Liver (tissue), 9 donors: ENCODE measurements around the gene NF2. TPM values are rescaled to one million over a fixed set of nuclear protein-coding genes. Genes with fewer than 3 reads are reported as not detected.

ENCODE experiments used
- DNase-seq: peaks from one replicate; pipeline ENCODE4 v3.0.0-alpha.2; 2017; ENCODE audit warnings: low spot score
- H3K27ac ChIP-seq, 2 donors: one replicate each; pipeline ENCODE4 v1.7.0; 2013; ENCODE audit warnings: inconsistent platforms in 2 of 2, low read length in 2 of 2, control low read depth in 1 of 2, low read depth in 1 of 2, mild to moderate bottlenecking in 1 of 2
- H3K27me3 ChIP-seq, 4 donors: one replicate each; pipeline versions ENCODE4 v1.6.1 to v1.7.0; 2013; ENCODE audit warnings: low read length in 3 of 4, inconsistent platforms in 1 of 4, mild to moderate bottlenecking in 1 of 4, moderate library complexity in 1 of 4; ENCODE audit not compliant: control insufficient read depth in 4 of 4, insufficient read depth in 4 of 4
- H3K36me3 ChIP-seq, 4 donors: one replicate each; pipeline versions ENCODE4 v1.6.1 to v1.7.0; 2013; ENCODE audit warnings: low read length in 3 of 4, mild to moderate bottlenecking in 3 of 4, low read depth in 1 of 4, moderate library complexity in 1 of 4; ENCODE audit not compliant: control insufficient read depth in 4 of 4, insufficient read depth in 3 of 4
- H3K4me1 ChIP-seq, 4 donors: one replicate each; pipeline versions ENCODE4 v1.6.1 to v1.7.0; 2013; ENCODE audit warnings: low read length in 3 of 4, mild to moderate bottlenecking in 3 of 4, moderate library complexity in 1 of 4; ENCODE audit not compliant: control insufficient read depth in 4 of 4, insufficient read depth in 4 of 4
- H3K4me3 ChIP-seq, 3 donors: one replicate each; pipeline versions ENCODE4 v1.6.1 to v1.7.0; 2013; ENCODE audit warnings: low read length in 3 of 3, control low read depth in 1 of 3, low read depth in 1 of 3, mild to moderate bottlenecking in 1 of 3
- H3K9ac ChIP-seq, 2 donors: one replicate each; pipeline ENCODE4 v1.7.0; 2013; ENCODE audit warnings: low read length in 2 of 2, mild to moderate bottlenecking in 2 of 2, moderate library complexity in 2 of 2, control low read depth in 1 of 2, low read depth in 1 of 2
- H3K9me3 ChIP-seq, 4 donors: one replicate each; pipeline versions ENCODE4 v1.6.1 to v1.7.0; 2013; ENCODE audit warnings: low read length in 3 of 4; ENCODE audit not compliant: control insufficient read depth in 4 of 4
- EGR1 ChIP-seq, 2 donors: IDR thresholded peaks; 2 replicates each; pipeline ENCODE4 v1.6.1; 2016 to 2018; ENCODE audit warnings: antibody characterized with exemption in 2 of 2, low read depth in 2 of 2
- FOXA1 ChIP-seq: IDR thresholded peaks from 2 replicates; pipeline ENCODE4 v1.6.1; 2016; ENCODE audit warnings: antibody characterized with exemption
- GABPA ChIP-seq, 2 donors: IDR thresholded peaks in 1 of 2; conservative IDR thresholded peaks in 1 of 2; 2 replicates each; pipeline ENCODE4 v1.6.1; 2016; ENCODE audit warnings: antibody characterized with exemption in 2 of 2, mild to moderate bottlenecking in 1 of 2, moderate library complexity in 1 of 2
- HNF4A ChIP-seq, 2 donors: conservative IDR thresholded peaks; 2 replicates each; pipeline ENCODE4 v1.6.1; 2016; ENCODE audit warnings: antibody characterized with exemption in 2 of 2, mild to moderate bottlenecking in 2 of 2
- HNF4G ChIP-seq: IDR thresholded peaks from 2 replicates; pipeline ENCODE4 v1.6.1; 2016; ENCODE audit warnings: antibody characterized with exemption
- JUND ChIP-seq, 2 donors: IDR thresholded peaks; 2 replicates each; pipeline ENCODE4 v1.6.1; 2016; ENCODE audit warnings: antibody characterized with exemption in 2 of 2
- NR2F2 ChIP-seq: IDR thresholded peaks from 2 replicates; pipeline ENCODE4 v1.6.1; 2016; ENCODE audit warnings: antibody characterized with exemption
- RAD21 ChIP-seq, 2 donors: IDR thresholded peaks; 2 replicates each; pipeline ENCODE4 v1.6.1; 2016; ENCODE audit warnings: antibody characterized with exemption in 2 of 2, mild to moderate bottlenecking in 2 of 2
- RXRA ChIP-seq, 2 donors: IDR thresholded peaks; 2 replicates each; pipeline ENCODE4 v1.6.1; 2017 to 2018; ENCODE audit warnings: antibody characterized with exemption in 2 of 2, mild to moderate bottlenecking in 1 of 2
- SP1 ChIP-seq: IDR thresholded peaks from 2 replicates; pipeline ENCODE4 v1.6.1; 2018; ENCODE audit warnings: antibody characterized with exemption, mild to moderate bottlenecking
- TAF1 ChIP-seq: conservative IDR thresholded peaks from 2 replicates; pipeline ENCODE4 v1.6.1; 2016; ENCODE audit warnings: antibody characterized with exemption, mild to moderate bottlenecking
- YY1 ChIP-seq: IDR thresholded peaks from 2 replicates; pipeline ENCODE4 v1.6.1; 2016; ENCODE audit warnings: antibody characterized with exemption, mild to moderate bottlenecking
- WGBS: extraction: QIAGEN DNeasy Blood & Tissue Kit; methylation state at CpG from one replicate; pipeline ENCODE4 v1.1.7; 2013; 5-methylcytosine and 5-hydroxymethylcytosine counted together
- polyA plus RNA-seq, 2 donors: library from polyadenylated mRNA; stranded (reverse) in 1 of 2; unstranded in 1 of 2; fragments of 200-250 nt in 1 of 2; fragments of >200 nt in 1 of 2; fragmentation: Nextera tagmentation in 1 of 2; extraction: Ambion mirVana in 1 of 2; gene quantifications; one replicate each; pipeline versions ENCODE4 v1.2.1 to v1.2.3, GENCODE V29; 2013 to 2015
- total RNA-seq, 2 donors: library from RNA; depleted of rRNA; stranded (reverse); fragments of >200 nt; gene quantifications; one replicate each; pipeline ENCODE4 v1.2.3, GENCODE V29; 2014
- TF ChIP-seq, protein P1 (sequence below): fragments of 150-350 bp; IDR thresholded peaks from 2 replicates; pipeline ENCODE4 v1.5.1; 2017; ENCODE audit warnings: improper control_type of control experiment, low read depth, low read length; ENCODE audit not compliant: missing input control
- TF ChIP-seq, protein P2 (sequence below): IDR thresholded peaks from 2 replicates; pipeline ENCODE4 v1.6.1; 2016; ENCODE audit warnings: antibody characterized with exemption
- TF ChIP-seq, protein P3 (sequence below): IDR thresholded peaks from 2 replicates; pipeline ENCODE4 v1.6.1; 2016; ENCODE audit warnings: antibody characterized with exemption
- TF ChIP-seq, protein P4 (sequence below): IDR thresholded peaks from 2 replicates; pipeline ENCODE4 v1.6.1; 2016; ENCODE audit warnings: antibody characterized with exemption, mild to moderate bottlenecking
- TF ChIP-seq, protein P5 (sequence below): IDR thresholded peaks from 2 replicates; pipeline ENCODE4 v1.6.1; 2016; ENCODE audit warnings: antibody characterized with exemption
- donor health status: healthy.
- donor health status: healthy.
- donor health status: healthy.
- donor health status: healthy.
- donor health status: healthy.

Gene NF2
- total and polyA plus RNA-seq, 4 donors = 6.2 to 25.2 (median 11.2) TPM

DNA sequence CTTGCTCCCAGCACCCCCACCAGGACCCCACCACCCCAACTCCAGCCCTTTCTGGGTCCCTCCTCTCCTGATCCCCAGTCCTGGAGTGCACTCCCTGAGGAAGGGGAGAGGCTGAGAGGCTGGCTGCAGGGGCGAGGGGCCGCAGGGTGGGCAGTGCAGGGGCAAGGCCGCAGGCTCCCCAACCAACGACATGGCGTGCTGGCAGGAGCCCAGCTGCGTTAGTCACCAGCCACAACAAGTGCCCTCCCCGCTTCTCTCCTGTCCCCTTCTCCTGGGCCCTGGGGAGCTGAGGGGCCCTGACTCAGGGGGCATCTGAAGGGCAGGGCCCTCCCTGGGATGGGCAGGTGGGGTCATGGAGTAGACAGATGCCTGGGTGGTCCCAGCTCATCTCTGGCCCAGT, 118.7 kb downstream of the NF2 start:
- Histone ChIP-seq H3K27ac (no peak overlapping the region), H3K27me3 (peaks cover 0 to 4% (median 2%) of the 10 kb centered on the region in 4 donors), H3K9ac (no peak overlapping the region), H3K4me1 (peaks cover 0 to 8% (median 2%) of the 10 kb centered on the region in 4 donors), H3K9me3 (no peaks in the 10 kb centered on the region), H3K36me3 (no peaks in the 10 kb centered on the region), H3K4me3 (no peak overlapping the region)
- TF ChIP-seq GABPA (IDR thresholded peaks at IDR 0.05 in 1 of 2, conservative IDR thresholded peaks at IDR 0.05 in 1 of 2) = no peak
- TF ChIP-seq, protein P1, sequence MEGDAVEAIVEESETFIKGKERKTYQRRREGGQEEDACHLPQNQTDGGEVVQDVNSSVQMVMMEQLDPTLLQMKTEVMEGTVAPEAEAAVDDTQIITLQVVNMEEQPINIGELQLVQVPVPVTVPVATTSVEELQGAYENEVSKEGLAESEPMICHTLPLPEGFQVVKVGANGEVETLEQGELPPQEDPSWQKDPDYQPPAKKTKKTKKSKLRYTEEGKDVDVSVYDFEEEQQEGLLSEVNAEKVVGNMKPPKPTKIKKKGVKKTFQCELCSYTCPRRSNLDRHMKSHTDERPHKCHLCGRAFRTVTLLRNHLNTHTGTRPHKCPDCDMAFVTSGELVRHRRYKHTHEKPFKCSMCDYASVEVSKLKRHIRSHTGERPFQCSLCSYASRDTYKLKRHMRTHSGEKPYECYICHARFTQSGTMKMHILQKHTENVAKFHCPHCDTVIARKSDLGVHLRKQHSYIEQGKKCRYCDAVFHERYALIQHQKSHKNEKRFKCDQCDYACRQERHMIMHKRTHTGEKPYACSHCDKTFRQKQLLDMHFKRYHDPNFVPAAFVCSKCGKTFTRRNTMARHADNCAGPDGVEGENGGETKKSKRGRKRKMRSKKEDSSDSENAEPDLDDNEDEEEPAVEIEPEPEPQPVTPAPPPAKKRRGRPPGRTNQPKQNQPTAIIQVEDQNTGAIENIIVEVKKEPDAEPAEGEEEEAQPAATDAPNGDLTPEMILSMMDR = no peak
- TF ChIP-seq, protein P2, sequence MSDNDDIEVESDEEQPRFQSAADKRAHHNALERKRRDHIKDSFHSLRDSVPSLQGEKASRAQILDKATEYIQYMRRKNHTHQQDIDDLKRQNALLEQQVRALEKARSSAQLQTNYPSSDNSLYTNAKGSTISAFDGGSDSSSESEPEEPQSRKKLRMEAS = no peak
- no peak for TF ChIP-seq FOXA1
- no peak for TF ChIP-seq JUND (IDR thresholded peaks at IDR 0.05)
- TF ChIP-seq HNF4G = no peak
- no peak for TF ChIP-seq RAD21 (IDR thresholded peaks at IDR 0.05)
- no peak for DNase-seq
- WGBS = 85% methylated on average over 7 of the region's 7 CpGs

DNA sequence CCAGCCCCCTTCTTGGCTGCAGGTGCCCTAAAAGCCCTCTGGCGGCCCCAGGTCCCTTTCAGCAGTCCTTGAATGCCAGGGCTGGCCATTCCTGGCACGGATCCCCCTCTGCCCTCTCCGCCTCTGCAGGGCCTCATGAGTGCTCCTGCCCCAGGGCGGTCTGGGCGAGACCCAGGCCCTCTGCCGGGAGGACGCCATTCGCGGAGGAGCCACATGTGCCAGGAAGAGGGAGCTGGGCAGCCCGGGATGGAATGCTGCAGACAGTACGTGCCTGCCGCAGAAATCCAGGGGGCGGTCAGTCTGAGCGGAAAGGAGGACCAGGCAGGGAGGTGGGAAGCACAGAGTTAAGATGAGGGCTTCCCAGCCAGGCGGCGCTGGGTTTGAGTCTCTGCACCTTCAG, 119.2 kb downstream of the NF2 start:
- no peak overlapping the region for H3K9ac ChIP-seq
- H3K4me3 ChIP-seq = no peak overlapping the region
- 90% methylated on average over 16 of the region's 16 CpGs for WGBS
- TF ChIP-seq HNF4A (conservative IDR thresholded peaks at IDR 0.05) = no peak
- TF ChIP-seq TAF1 = no peak
- TF ChIP-seq YY1 = no peak
- TF ChIP-seq, protein P3, sequence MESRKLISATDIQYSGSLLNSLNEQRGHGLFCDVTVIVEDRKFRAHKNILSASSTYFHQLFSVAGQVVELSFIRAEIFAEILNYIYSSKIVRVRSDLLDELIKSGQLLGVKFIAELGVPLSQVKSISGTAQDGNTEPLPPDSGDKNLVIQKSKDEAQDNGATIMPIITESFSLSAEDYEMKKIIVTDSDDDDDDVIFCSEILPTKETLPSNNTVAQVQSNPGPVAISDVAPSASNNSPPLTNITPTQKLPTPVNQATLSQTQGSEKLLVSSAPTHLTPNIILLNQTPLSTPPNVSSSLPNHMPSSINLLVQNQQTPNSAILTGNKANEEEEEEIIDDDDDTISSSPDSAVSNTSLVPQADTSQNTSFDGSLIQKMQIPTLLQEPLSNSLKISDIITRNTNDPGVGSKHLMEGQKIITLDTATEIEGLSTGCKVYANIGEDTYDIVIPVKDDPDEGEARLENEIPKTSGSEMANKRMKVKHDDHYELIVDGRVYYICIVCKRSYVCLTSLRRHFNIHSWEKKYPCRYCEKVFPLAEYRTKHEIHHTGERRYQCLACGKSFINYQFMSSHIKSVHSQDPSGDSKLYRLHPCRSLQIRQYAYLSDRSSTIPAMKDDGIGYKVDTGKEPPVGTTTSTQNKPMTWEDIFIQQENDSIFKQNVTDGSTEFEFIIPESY = no peak
- no peak for TF ChIP-seq RAD21 (IDR thresholded peaks at IDR 0.05)
- TF ChIP-seq, protein P4, sequence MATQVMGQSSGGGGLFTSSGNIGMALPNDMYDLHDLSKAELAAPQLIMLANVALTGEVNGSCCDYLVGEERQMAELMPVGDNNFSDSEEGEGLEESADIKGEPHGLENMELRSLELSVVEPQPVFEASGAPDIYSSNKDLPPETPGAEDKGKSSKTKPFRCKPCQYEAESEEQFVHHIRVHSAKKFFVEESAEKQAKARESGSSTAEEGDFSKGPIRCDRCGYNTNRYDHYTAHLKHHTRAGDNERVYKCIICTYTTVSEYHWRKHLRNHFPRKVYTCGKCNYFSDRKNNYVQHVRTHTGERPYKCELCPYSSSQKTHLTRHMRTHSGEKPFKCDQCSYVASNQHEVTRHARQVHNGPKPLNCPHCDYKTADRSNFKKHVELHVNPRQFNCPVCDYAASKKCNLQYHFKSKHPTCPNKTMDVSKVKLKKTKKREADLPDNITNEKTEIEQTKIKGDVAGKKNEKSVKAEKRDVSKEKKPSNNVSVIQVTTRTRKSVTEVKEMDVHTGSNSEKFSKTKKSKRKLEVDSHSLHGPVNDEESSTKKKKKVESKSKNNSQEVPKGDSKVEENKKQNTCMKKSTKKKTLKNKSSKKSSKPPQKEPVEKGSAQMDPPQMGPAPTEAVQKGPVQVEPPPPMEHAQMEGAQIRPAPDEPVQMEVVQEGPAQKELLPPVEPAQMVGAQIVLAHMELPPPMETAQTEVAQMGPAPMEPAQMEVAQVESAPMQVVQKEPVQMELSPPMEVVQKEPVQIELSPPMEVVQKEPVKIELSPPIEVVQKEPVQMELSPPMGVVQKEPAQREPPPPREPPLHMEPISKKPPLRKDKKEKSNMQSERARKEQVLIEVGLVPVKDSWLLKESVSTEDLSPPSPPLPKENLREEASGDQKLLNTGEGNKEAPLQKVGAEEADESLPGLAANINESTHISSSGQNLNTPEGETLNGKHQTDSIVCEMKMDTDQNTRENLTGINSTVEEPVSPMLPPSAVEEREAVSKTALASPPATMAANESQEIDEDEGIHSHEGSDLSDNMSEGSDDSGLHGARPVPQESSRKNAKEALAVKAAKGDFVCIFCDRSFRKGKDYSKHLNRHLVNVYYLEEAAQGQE = no peak
- TF ChIP-seq, protein P1 = no peak
- no peak for TF ChIP-seq SP1
- TF ChIP-seq FOXA1 = no peak
- TF ChIP-seq, protein P5, sequence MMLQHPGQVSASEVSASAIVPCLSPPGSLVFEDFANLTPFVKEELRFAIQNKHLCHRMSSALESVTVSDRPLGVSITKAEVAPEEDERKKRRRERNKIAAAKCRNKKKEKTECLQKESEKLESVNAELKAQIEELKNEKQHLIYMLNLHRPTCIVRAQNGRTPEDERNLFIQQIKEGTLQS = no peak
- no peak for TF ChIP-seq GABPA (IDR thresholded peaks at IDR 0.05 in 1 of 2, conservative IDR thresholded peaks at IDR 0.05 in 1 of 2)
- no peak for TF ChIP-seq HNF4G
- no peak for TF ChIP-seq EGR1 (IDR thresholded peaks at IDR 0.05; ENCODE audit: low read depth in 2 of 2)
- TF ChIP-seq, protein P2 = no peak
- no peak for TF ChIP-seq JUND (IDR thresholded peaks at IDR 0.05)
- no peak for TF ChIP-seq NR2F2
- TF ChIP-seq RXRA (IDR thresholded peaks at IDR 0.05) = no peak
- no peak for DNase-seq
- H3K27ac ChIP-seq = no peak overlapping the region
- no peaks in the 10 kb centered on the region for H3K9me3 ChIP-seq
- peaks cover 0 to 4% (median 2%) of the 10 kb centered on the region in 4 donors for H3K27me3 ChIP-seq
- no peaks in the 10 kb centered on the region for H3K36me3 ChIP-seq
- H3K4me1 ChIP-seq = peaks cover 0 to 8% (median 2%) of the 10 kb centered on the region in 4 donors
